ENCODE data around the gene BRIP1. TPM values are rescaled to one million over a fixed set of nuclear protein-coding genes. Genes with fewer than 3 reads are reported as not detected.
A peak's percentile ranks its signal among the peaks of the same experiment; 100 is the strongest.

The BRIP1 gene
- total and polyA plus RNA-seq, 7 experiments from 2014 or later: 0.64 to 19.9 (median 1.6) TPM

DNA sequence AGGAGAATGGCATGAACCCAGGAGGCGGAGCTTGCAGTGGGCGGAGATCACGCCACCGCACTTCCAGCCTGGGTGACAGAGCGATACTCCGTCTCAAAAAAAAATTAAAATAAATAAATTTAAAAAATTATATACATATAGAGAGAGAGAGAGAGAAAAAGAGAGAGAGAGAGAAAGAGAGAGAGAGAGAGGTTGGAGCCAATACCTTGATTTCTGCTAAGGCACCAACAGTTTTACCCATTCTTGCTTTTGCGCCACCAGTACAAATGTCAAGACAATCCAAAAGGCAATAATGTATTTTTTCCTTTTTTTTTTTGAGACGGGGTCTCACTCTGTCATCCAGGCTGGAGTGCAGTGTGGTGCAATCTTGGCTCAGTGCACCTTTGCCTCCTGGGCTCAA lies 17.2 kb downstream of the BRIP1 start:
- CTCF ChIA-PET: no interaction called here

DNA sequence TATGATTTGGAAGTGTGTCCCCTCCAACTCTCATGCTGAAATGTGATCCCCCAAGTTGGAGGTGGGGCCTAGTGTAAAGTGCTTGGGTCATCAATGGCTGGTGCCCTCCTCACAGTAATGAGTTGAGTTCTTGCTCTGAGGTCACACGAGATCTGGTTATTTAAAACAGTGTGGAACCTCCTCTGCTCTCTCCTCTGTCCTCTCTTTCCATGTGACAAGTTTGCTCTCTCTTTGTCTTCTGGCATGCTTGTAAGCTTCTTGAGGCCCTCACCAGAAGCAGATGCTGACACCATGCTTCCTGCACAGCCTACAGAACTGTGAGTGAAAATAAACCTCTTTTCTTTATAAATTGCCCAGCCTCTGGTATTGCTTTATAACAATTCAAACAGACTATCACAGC lies 19.9 kb downstream of the BRIP1 start:
- Histone ChIP-seq H3K4me3 (ENCODE audit: low read length) (no peak overlapping the region), H3K9me3 (ENCODE audit: control insufficient read depth in 2 of 3, low read length in 3 of 3) (no peaks in the 10 kb centered on the region), H3K27me3 (ENCODE audit: control insufficient read depth in 2 of 2, insufficient read depth in 2 of 2, low read length in 2 of 2) (no peaks in the 10 kb centered on the region), H3K36me3 (ENCODE audit: control insufficient read depth in 2 of 3, insufficient read depth in 3 of 3, low read length in 3 of 3) (peaks cover 0 to 3% (median 0%) of the 10 kb centered on the region in 3 experiments), H3K4me1 (ENCODE audit: control insufficient read depth in 2 of 2, insufficient read depth in 2 of 2, low read length in 2 of 2) (no peaks in the 10 kb centered on the region), H3K27ac (ENCODE audit: low read depth, low read length) (no peak overlapping the region)
- Mint-ChIP-seq H3K4me1 (no peaks in the 10 kb centered on the region), H3K27ac (no peak overlapping the region), H3K27me3 (no peaks in the 10 kb centered on the region), H3K9me3 (no peaks in the 10 kb centered on the region), H3K4me3 (no peak overlapping the region), H3K36me3 (peaks cover 0 to 28% (median 15%) of the 10 kb centered on the region in 5 donors)
- ChIA-PET CTCF (interaction anchor here (0.9 kb wide), 1 partner anchor 9 kb away, joined by 3 read pairs; no protein-coding TSS in a partner anchor), POLR2A (no interaction called here)
- DNase-seq (no peak), ATAC-seq (no peak)
- intact Hi-C loops (cut with micrococcal nuclease): no loop called here

More for the DNA sequence above, 17.2 kb downstream of the BRIP1 start:
- no peak overlapping the region for H3K4me3 Mint-ChIP-seq
- no peak overlapping the region for H3K27ac Mint-ChIP-seq
- intact Hi-C loops (cut with micrococcal nuclease): no loop called here
- ATAC-seq: no peak
- H3K4me1 Mint-ChIP-seq: no peaks in the 10 kb centered on the region
- DNase-seq: no peak
- H3K36me3 ChIP-seq (ENCODE audit: control insufficient read depth in 2 of 3, insufficient read depth in 3 of 3, low read length in 3 of 3): peaks cover 0 to 3% (median 0%) of the 10 kb centered on the region in 3 experiments
- H3K4me1 ChIP-seq (ENCODE audit: control insufficient read depth in 2 of 2, insufficient read depth in 2 of 2, low read length in 2 of 2): no peaks in the 10 kb centered on the region
- no peaks in the 10 kb centered on the region for H3K27me3 Mint-ChIP-seq
- no peaks in the 10 kb centered on the region for H3K9me3 Mint-ChIP-seq
- no peaks in the 10 kb centered on the region for H3K27me3 ChIP-seq (ENCODE audit: control insufficient read depth in 2 of 2, insufficient read depth in 2 of 2, low read length in 2 of 2)
- no peak overlapping the region for H3K4me3 ChIP-seq (ENCODE audit: low read length)
- POLR2A ChIA-PET: no interaction called here
- peaks cover 0 to 31% (median 15%) of the 10 kb centered on the region in 5 donors for H3K36me3 Mint-ChIP-seq
- no peaks in the 10 kb centered on the region for H3K9me3 ChIP-seq (ENCODE audit: control insufficient read depth in 2 of 3, low read length in 3 of 3)
- no peak overlapping the region for H3K27ac ChIP-seq (ENCODE audit: low read depth, low read length)

DNA sequence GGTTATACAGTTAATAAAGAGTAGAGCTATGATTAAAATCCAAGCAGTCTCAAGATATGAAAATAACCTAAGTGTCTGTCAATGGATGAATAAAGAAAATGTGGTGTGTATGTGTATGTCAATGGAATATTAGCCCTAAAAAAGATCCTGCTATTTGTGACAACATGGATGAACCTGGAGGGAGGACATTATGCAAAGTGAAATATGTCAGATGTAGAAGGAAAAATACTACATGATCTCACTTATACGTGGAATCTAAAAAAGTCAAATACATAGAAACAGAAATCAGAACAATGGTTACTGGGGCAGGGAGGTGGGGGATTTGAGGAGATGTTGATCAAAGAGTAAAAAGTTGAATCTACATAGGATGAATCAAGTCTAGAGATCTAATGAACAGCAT lies 20.4 kb downstream of the BRIP1 start:
- Mint-ChIP-seq H3K27me3 (no peaks in the 10 kb centered on the region), H3K36me3 (peaks cover 0 to 28% (median 15%) of the 10 kb centered on the region in 5 donors), H3K4me3 (no peak overlapping the region), H3K4me1 (no peaks in the 10 kb centered on the region), H3K9me3 (no peaks in the 10 kb centered on the region), H3K27ac (no peak overlapping the region)
- Histone ChIP-seq H3K4me3 (ENCODE audit: low read length) (no peak overlapping the region), H3K27me3 (ENCODE audit: control insufficient read depth in 2 of 2, insufficient read depth in 2 of 2, low read length in 2 of 2) (no peaks in the 10 kb centered on the region), H3K36me3 (ENCODE audit: control insufficient read depth in 2 of 3, insufficient read depth in 3 of 3, low read length in 3 of 3) (peaks cover 0 to 3% (median 0%) of the 10 kb centered on the region in 3 experiments), H3K9me3 (ENCODE audit: control insufficient read depth in 2 of 3, low read length in 3 of 3) (no peaks in the 10 kb centered on the region), H3K27ac (ENCODE audit: low read depth, low read length) (no peak overlapping the region), H3K4me1 (ENCODE audit: control insufficient read depth in 2 of 2, insufficient read depth in 2 of 2, low read length in 2 of 2) (no peaks in the 10 kb centered on the region)
- ATAC-seq (no peak), DNase-seq (no peak)
- CTCF ChIA-PET: interaction anchor here (0.9 kb wide), 1 partner anchor 9 kb away, joined by 3 read pairs; no protein-coding TSS in a partner anchor
- intact Hi-C loops (cut with micrococcal nuclease): no loop called here
- POLR2A ChIA-PET: no interaction called here

DNA sequence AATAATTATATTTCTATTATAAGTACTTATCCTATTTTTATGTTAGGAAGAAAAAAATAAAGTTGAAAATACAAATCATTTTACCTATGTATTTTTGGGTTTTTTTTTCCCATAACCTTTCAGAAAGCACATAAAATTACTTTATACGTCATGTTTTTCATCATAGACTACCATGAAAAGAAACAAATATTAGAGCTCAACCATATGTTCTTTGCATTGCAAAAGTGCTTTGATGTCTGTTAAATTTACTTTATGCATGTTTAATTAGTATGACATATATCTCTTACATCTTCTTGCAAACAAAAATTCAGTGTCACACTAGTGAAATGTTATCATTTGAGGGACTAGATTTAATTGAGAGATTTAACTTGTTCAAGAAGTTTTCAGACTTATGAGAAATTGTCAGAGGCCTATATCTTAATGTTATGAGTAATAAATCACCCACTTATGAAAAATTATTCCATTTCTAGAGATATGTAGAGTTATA lies 24.0 kb downstream of the BRIP1 start:
- Mint-ChIP-seq H3K4me3 (no peak overlapping the region), H3K27ac (no peak overlapping the region), H3K27me3 (no peaks in the 10 kb centered on the region), H3K4me1 (no peaks in the 10 kb centered on the region), H3K9me3 (no peaks in the 10 kb centered on the region), H3K36me3 (peaks cover 0 to 11% (median 8%) of the 10 kb centered on the region in 5 donors)
- POLR2A ChIA-PET: no interaction called here
- Histone ChIP-seq H3K27me3 (ENCODE audit: control insufficient read depth in 2 of 2, insufficient read depth in 2 of 2, low read length in 2 of 2) (no peaks in the 10 kb centered on the region), H3K9me3 (ENCODE audit: control insufficient read depth in 2 of 3, low read length in 3 of 3) (no peaks in the 10 kb centered on the region), H3K36me3 (ENCODE audit: control insufficient read depth in 2 of 3, insufficient read depth in 3 of 3, low read length in 3 of 3) (no peaks in the 10 kb centered on the region), H3K27ac (ENCODE audit: low read depth, low read length) (no peak overlapping the region), H3K4me3 (ENCODE audit: low read length) (no peak overlapping the region), H3K4me1 (ENCODE audit: control insufficient read depth in 2 of 2, insufficient read depth in 2 of 2, low read length in 2 of 2) (no peaks in the 10 kb centered on the region)
- no peak for DNase-seq
- intact Hi-C loops (cut with micrococcal nuclease): loop anchor here in 1 of 2 donors (5.0 kb wide), 1 partner anchor 1117 kb away; no protein-coding TSS in a partner anchor
- no peak for ATAC-seq
- CTCF ChIA-PET: no interaction called here

DNA sequence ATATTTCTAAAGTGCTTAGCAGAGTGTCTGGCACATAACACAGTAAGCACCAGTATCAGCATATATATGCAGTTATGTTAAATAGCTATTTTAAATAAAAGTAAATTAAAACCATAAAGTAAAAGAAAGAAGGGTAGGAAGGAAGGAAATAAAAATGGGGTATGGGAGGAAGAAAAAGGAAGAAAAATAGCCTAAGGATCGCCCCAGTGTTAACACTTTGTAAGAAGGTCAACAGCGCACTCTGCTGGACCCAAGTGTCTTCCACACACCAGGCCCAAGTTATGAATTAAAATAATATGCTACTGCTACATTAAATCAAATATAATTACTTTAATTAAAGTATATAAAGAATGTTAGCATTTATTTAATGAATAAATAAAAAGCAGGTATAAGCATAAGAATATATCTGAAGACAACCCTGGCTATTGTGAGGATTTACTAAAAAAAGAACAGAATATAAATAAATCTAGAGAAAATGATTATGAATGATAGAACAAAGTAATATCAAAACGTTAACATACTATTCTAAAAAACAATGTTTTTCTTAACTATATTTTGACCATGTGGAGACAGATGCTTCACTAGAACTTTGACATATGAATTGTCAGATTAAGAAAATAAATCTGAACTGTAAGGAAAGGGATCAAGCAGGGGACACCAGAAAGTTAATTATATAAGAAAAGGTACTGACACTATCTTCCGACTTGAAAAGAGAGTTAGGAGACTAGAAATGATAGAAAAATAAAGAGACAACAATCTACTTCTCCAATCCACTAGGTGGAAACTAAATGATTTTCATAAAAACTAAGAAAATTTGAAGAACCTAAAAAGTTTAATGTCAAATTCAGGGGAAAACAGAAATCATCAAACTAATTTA lies 25.9 kb downstream of the BRIP1 start:
- no peaks in the 10 kb centered on the region for H3K9me3 Mint-ChIP-seq
- no peak overlapping the region for H3K4me3 ChIP-seq (ENCODE audit: low read length)
- no peaks in the 10 kb centered on the region for H3K4me1 Mint-ChIP-seq

DNA sequence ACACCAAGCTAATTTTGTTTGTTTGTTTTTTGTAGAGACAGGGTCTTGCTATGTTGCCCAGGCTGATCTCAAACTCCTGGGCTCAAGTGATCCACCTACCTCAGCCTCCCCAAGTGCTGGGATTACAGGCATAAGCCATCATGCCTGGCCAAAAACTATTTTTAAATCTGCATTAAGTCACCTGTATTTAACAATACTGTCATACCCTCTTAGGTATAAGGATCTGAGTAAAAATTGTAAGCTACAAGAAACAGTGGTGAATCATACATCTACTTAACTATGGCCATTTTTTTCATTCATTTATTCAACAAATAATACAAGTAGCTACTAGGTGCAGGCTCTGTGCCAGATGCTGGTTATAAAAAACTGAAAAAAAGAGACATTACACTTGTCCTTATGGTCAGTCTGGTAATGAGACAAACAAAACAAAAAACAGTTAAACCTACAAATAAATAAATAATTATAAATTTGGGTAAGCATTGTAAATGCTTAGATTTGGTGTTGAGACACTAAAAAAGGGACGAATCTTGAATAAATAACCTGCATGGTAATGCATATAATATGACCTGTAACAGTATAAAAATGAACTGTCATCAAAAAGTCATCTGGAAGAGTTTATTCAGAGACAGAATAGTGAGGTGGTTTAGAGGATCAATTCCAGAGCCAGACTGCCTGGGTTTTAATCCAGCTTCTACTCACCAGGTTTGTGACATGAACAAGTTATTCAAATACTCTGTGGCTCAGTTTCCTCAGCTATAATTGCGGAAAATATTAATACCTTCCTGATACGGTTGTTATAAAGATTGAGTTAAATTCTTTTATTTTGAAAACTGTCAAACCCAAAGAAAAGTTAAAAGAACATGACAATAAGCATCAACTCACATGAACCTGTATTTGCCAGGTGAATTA lies 26.8 kb downstream of the BRIP1 start:
- ChIA-PET POLR2A (no interaction called here), CTCF (interaction anchor here (1.0 kb wide), 1 partner anchor 426 kb away, joined by 3 read pairs; no protein-coding TSS in a partner anchor)
- no peak for ATAC-seq
- no peaks in the 10 kb centered on the region for H3K4me1 Mint-ChIP-seq
- intact Hi-C loops (cut with micrococcal nuclease): loop anchor here (1.0 to 5.0 kb wide), 5 partner anchors 200 to 1114 kb away; no protein-coding TSS in a partner anchor
- Histone ChIP-seq H3K4me1 (ENCODE audit: control insufficient read depth in 2 of 2, insufficient read depth in 2 of 2, low read length in 2 of 2) (no peaks in the 10 kb centered on the region), H3K27ac (ENCODE audit: low read depth, low read length) (no peak overlapping the region), H3K4me3 (ENCODE audit: low read length) (no peak overlapping the region), H3K27me3 (ENCODE audit: control insufficient read depth in 2 of 2, insufficient read depth in 2 of 2, low read length in 2 of 2) (no peaks in the 10 kb centered on the region), H3K36me3 (ENCODE audit: control insufficient read depth in 2 of 3, insufficient read depth in 3 of 3, low read length in 3 of 3) (no peaks in the 10 kb centered on the region), H3K9me3 (ENCODE audit: control insufficient read depth in 2 of 3, low read length in 3 of 3) (no peaks in the 10 kb centered on the region)
- no peak overlapping the region for H3K4me3 Mint-ChIP-seq
- no peaks in the 10 kb centered on the region for H3K9me3 Mint-ChIP-seq
- H3K36me3 Mint-ChIP-seq: no peaks in the 10 kb centered on the region
- no peak overlapping the region for H3K27ac Mint-ChIP-seq
- H3K27me3 Mint-ChIP-seq: no peaks in the 10 kb centered on the region
- DNase-seq: no peak

More for the DNA sequence above, 25.9 kb downstream of the BRIP1 start:
- H3K36me3 ChIP-seq (ENCODE audit: control insufficient read depth in 2 of 3, insufficient read depth in 3 of 3, low read length in 3 of 3): no peaks in the 10 kb centered on the region
- peak; percentile 70 for ATAC-seq
- peak in 6 of 9 donors; percentile 16 to 31 (median 27) for DNase-seq
- Mint-ChIP-seq H3K27ac (no peak overlapping the region), H3K36me3 (peaks cover 0 to 4% (median 0%) of the 10 kb centered on the region in 5 donors), H3K27me3 (no peaks in the 10 kb centered on the region), H3K4me3 (no peak overlapping the region)
- H3K9me3 ChIP-seq (ENCODE audit: control insufficient read depth in 2 of 3, low read length in 3 of 3): no peaks in the 10 kb centered on the region
- H3K27ac ChIP-seq (ENCODE audit: low read depth, low read length): no peak overlapping the region
- POLR2A ChIA-PET: no interaction called here
- intact Hi-C loops (cut with micrococcal nuclease): loop anchor here (1.0 to 5.0 kb wide), 5 partner anchors 201 to 1115 kb away; no protein-coding TSS in a partner anchor
- CTCF ChIA-PET: no interaction called here
- no peaks in the 10 kb centered on the region for H3K4me1 ChIP-seq (ENCODE audit: control insufficient read depth in 2 of 2, insufficient read depth in 2 of 2, low read length in 2 of 2)
- no peaks in the 10 kb centered on the region for H3K27me3 ChIP-seq (ENCODE audit: control insufficient read depth in 2 of 2, insufficient read depth in 2 of 2, low read length in 2 of 2)
